GM03348 (cell line): ENCODE measurements around the gene GRIN3B.

Source experiments
- DNase-seq: peaks from one replicate; pipeline ENCODE4 v3.0.0; 2012; ENCODE audit warnings: low spot score

GRIN3B gene

GRCh38 chr19:964761-965694, 35.2 kb upstream of the GRIN3B start:
- DNase-seq, result no peak

GRCh38 chr19:966485-967088, 33.6 kb upstream of the GRIN3B start:
- DNase-seq, result no peak

- DNase-seq, result no peak
Observed at GRCh38 chr19:970695-971094, 29.5 kb upstream of the GRIN3B start.

GRCh38 chr19:971795-972194, 28.4 kb upstream of the GRIN3B start:
- no peak for DNase-seq

GRCh38 chr19:972281-972680, 27.9 kb upstream of the GRIN3B start:
- DNase-seq, result no peak

- DNase-seq, result no peak
Observed at GRCh38 chr19:973726-974563, 26.3 kb upstream of the GRIN3B start.

- no peak for DNase-seq
Observed at GRCh38 chr19:974564-975257, 25.5 kb upstream of the GRIN3B start.

GRCh38 chr19:976476-976875, 23.7 kb upstream of the GRIN3B start:
- DNase-seq, result no peak

GRCh38 chr19:977058-977464, 23.2 kb upstream of the GRIN3B start:
- no peak for DNase-seq

- no peak for DNase-seq
Observed at GRCh38 chr19:979318-979741, 20.9 kb upstream of the GRIN3B start.

- DNase-seq, result no peak
Observed at GRCh38 chr19:980133-980998, 19.9 kb upstream of the GRIN3B start.

- peak; percentile 97 for DNase-seq
Observed at GRCh38 chr19:982567-983170, 17.6 kb upstream of the GRIN3B start.

- peak; percentile 100 for DNase-seq
Observed at GRCh38 chr19:984165-984967, 15.9 kb upstream of the GRIN3B start, which contains the start of gene WDR18. WDR18 (plus strand) TSS chr19:984345; CDS start chr19:984354, 9 bp downstream.

- DNase-seq, result no peak
Observed at GRCh38 chr19:986083-986482, 14.1 kb upstream of the GRIN3B start.

GRCh38 chr19:988081-988480, 12.1 kb upstream of the GRIN3B start:
- DNase-seq, result no peak

- no peak for DNase-seq
Observed at GRCh38 chr19:988510-988909, 11.7 kb upstream of the GRIN3B start.

- DNase-seq, result no peak
Observed at GRCh38 chr19:989381-990081, 10.7 kb upstream of the GRIN3B start.

- no peak for DNase-seq
Observed at GRCh38 chr19:990119-990571, 10.1 kb upstream of the GRIN3B start.

- no peak for DNase-seq
Observed at GRCh38 chr19:990746-991145, 9.5 kb upstream of the GRIN3B start.
